Limb (tissue), 2 donors: ENCODE data around the gene AMOTL1.

Experiments
- DNase-seq, 2 donors: peaks; one replicate each; pipeline ENCODE4 v3.0.0-alpha.2; 2016; ENCODE audit errors: extremely low spot score in 2 of 2

The AMOTL1 gene

GRCh38 chr11:94742665-94743064 lies 25.5 kb upstream of the AMOTL1 start:
- no peak for DNase-seq

DNA sequence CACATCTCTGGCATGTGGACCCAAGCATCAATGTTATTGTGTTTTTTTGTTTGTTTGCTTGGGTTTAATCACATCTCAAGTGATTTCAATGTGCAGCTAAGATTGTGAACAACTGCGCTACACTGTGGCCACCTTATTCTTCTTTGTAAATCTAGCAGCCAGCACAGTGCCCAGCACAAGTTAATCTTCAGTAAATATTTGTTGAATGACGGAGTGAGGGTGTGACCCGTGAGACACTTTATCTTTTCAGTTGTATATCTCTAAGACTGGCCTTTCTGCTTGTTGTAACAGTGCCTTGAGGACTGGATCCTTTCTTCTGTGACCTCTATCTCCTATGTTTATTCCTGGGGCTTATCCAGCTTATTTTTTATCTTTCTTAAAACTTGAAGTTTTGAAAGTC lies 21.4 kb upstream of the AMOTL1 start:
- DNase-seq, result no peak

DNA sequence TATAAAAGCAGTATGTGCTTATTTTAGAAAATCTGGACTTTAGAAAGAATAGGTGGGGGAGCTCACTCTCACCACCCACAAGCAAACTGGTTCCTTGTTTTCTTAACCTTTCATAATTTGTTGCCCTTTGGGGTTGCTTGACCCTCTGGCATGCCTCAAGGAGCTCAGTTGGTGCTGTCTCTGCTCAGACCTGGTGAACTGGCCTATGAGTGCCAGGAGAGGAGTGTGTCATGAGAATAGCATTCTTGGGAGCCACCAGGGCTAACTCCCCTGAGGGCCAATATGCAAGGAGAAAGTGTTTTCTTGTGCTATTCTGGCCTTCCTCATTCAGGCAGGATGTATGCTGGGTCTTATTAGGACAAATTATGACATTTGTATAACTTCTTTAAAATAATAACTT lies 21.0 kb upstream of the AMOTL1 start:
- no peak for DNase-seq

- no peak for DNase-seq
Measured at GRCh38 chr11:94747601-94748041, 20.5 kb upstream of the AMOTL1 start.

DNA sequence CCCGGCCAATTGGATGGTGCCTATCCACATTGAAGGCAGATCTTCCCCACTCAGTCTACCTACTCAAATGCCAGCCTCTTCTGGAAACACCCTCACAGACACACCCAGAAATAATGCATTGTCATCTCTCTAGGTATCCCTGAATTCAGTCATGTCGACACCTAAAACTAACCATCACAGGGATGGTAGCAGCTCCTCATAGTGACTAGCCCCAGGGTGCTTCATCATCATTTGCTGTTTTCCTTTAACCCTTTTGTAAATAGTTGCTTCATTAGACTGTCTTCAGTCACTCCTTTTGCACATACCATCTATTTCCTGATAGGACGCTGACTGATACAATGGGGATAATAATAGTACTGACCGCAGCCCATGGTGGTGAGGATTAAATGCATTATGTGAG lies 18.8 kb upstream of the AMOTL1 start:
- DNase-seq, result no peak

- DNase-seq, result no peak
Measured at GRCh38 chr11:94750319-94751217, 17.6 kb upstream of the AMOTL1 start.

DNA sequence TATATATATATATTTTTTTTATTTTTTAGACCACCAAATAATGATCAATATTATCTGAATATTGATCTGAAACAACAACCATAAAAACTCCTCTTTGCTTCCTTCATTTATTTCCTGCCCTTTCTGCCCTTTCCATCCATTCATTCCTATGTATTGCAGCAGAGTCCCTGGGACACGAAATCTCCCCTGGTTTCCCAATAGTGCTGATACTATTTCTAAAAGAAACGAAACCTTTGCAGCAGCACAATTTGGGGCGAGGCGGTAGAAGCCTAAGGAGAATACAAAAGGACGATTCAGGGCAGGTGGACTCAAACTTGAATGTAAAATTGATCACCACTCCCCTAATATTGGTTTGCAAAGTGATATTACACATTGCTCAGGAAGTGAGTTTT lies 16.9 kb upstream of the AMOTL1 start:
- no peak for DNase-seq

DNA sequence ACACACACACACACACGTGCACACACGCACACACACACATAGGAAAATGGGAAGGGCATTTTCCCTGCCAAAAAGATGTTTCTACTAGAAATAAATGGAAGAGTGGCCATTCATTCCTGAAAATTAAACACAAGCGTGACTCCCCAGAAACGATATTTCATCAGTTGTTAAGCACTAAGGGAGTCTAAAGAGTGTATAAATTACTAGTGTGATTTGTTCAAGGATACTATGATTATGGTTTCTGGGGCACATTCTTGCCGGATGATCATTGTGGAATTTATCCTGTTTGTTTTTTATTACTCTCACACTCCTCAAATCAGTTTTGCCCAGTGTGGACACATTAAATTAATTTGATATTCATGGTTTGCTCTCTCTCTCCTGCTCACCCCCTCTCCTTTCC lies 16.4 kb upstream of the AMOTL1 start:
- DNase-seq, result no peak

GRCh38 chr11:94753630-94754029 lies 14.5 kb upstream of the AMOTL1 start:
- DNase-seq, result no peak

- no peak for DNase-seq
Measured at GRCh38 chr11:94754335-94754734, 13.8 kb upstream of the AMOTL1 start.

DNA sequence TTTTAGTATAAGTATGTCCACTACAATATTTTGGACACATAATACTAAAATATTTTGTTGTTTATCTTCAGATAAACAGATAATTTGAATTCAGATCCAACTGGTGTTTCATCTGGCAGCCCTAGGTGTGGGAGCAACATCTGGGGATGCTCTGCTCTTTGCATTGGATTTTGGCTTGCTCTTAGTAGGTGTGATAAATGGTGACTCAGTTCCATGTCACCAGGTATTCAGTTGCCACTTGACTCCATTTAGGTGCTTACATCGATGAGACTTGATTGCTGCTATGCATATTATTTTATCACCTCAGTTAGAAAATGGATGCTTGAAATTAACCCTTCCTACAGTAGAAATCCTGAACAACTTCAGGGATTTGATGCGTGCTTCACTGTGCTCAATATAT lies 13.3 kb upstream of the AMOTL1 start:
- DNase-seq, result no peak

- DNase-seq, result no peak
Measured at GRCh38 chr11:94755494-94755893, 12.7 kb upstream of the AMOTL1 start.

GRCh38 chr11:94757037-94757735 lies 11.0 kb upstream of the AMOTL1 start:
- no peak for DNase-seq

DNA sequence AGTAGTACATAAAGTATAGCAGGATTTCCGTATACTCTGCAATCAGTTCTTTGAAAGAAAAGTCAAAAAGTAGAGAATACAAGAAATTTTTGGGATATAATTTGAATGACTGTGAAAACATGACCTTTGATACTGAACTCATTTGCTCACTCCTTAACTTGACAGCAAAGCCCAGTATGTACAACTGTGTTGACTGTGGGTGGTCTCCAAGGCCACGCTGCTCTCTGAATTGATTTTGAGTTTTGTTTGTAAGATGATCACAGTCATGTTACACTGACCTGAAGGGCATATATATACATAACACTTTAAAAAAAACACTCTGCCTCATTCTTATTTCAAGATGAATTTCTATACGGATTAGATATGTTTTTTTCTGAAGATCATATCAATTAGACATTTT lies 9.5 kb upstream of the AMOTL1 start:
- DNase-seq, result no peak

- no peak for DNase-seq
Measured at GRCh38 chr11:94759522-94759921, 8.6 kb upstream of the AMOTL1 start.

DNA sequence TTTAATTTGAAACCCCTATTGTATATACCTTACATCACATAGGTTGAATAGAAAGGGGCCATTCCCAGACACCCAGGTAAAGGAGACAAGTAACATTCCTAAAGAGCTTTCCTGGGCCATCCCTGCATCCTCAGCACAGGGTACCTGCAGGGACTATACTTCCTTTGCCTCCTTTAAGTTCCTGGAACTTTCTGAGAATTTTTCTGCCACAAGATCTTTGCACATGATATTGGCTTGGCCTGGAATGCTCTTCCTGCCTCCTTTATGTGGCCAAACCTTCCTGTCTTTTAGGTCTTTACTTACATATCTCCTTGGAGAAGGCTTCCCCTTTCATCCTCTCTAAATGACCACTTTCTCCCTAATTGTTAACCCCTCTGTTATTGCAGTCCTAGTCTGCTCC lies 7.9 kb upstream of the AMOTL1 start:
- DNase-seq, result no peak

DNA sequence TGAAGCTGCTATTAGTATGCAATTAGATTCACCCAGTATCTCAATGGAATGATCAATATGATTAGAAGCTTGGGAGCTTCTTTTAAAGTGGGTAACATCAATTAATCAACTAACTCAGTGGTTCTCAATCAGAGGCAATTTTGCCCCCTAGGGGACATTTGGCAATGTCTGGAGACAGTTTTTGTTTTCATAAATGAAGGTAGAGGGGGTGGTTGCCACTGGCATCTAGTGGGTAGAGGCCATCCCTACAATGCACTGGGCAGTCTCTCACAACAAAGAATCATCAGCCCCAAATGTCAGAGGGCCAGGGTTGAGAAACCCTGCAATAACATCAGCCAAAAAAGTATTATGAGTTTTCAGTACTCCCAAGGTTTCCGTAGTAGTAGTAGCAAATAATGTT lies 5.9 kb upstream of the AMOTL1 start:
- no peak for DNase-seq

GRCh38 chr11:94762995-94763394 lies 5.2 kb upstream of the AMOTL1 start:
- DNase-seq, result no peak

DNA sequence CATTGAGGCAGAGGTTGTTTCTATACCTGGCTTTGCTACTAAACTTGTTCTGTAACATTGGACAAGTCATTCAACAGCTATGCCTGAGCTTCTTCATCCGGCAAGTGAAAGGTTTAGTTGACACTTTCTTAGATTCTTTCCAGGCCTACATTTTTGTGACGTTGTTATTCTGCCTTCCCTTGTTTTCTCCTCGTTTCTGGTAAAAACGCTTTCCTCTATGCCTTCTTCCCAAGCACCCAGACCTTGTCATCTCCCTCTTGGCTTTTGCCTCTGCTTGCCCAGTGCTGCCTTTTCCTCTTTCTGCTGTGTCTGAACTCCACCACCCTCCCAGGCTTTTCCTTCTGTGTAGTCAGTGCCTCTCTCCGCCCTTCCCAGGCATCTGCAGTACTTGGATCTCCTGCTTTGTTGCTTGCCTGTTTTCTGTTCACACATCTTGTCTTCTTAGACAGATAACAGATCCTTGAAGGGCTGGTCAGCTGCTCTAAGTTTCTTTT lies 1.4 kb upstream of the AMOTL1 start:
- DNase-seq, result no peak

DNA sequence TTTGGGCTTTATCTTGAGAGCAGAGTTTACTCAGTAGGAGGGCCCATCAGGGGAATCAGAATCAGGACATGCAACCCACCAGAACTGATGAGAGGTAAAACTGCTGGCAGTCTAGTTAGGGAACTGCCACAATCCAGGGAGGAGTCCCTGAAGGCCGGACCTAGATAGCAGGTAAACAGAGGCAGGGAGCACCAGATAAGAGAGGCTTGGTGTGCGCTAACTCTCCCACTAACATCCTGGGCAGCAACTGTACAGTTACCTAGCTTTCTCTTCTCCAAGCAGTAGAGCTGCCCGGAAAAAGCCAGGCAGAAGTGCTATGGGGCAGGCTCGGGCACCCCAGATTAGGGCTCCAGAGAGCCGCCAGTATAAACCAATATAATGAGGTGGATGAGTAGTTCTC lies 865 bp upstream of the AMOTL1 start:
- DNase-seq, result no peak

DNA sequence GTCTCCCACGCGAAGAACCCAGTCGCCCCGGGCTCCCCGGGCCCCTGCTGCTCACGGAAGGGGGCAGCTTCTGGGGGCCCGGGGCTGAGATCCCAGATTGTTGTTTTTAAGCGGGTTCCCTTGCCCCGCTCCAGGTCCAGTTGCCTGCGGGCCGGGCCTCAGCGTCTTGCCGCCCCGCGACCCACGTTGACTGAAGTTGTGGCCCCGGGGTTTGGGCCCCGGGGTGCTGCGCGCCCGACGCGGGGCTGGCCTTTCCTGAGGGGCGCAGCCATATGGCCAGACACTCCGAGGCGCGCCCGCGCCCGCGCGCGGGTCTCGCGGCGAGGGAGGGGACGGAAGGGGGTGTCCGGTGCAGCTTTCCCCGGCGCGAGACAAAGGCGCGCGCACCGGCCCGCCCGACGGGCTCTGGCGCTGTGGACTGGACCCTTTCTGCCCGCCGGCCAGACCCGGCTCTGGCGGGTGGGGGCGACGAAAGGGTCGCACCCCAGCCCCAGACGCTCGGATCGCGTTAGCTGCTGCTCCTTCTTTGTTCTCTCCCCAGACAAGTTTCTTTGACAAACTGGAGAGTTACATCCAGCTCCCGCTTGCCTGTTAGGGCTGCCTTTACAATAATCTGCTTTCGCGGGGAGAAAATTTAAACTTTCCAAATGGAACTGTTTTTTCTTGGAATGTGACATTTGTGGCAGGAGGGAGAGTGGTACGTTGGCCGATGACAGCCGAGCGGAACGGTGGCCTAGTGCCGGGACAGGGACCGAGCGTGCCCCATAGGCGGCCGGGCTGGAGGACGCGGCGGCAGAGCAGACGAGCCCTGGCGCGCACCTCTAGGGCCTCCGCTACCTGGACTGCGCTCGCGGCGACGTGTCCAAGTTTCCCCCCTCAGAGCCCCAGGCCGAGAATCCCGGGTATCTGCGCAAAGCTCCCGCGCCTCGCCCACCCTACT lies 716 bp downstream of the AMOTL1 start:
- DNase-seq, result peak in 1 of 2 donors; percentile 82

- DNase-seq, result no peak
Measured at GRCh38 chr11:94769880-94770279, 1.7 kb downstream of the AMOTL1 start.
